ENCODE measurements around the gene BSN. TPM values are rescaled to one million over a fixed set of nuclear protein-coding genes. Genes with fewer than 3 reads are reported as not detected.

BSN gene
- under 0.01 and 0.46 TPM in 2 replicates for total RNA-seq

- no peak for DNase-seq (ENCODE audit: low read depth)
- TF ChIP-seq CTCF (conservative IDR thresholded peaks at IDR 0.05; ENCODE audit: low read depth, low read length) = no peak
Measured at GRCh38 chr3:49553692-49554632, at the start of gene BSN. BSN (plus strand) TSS chr3:49554477; CDS start chr3:49554603, 126 bp downstream.

GRCh38 chr3:49506906-49507305 is 47.4 kb upstream of the BSN start:
- TF ChIP-seq CTCF (conservative IDR thresholded peaks at IDR 0.05; ENCODE audit: low read depth, low read length) = no peak
- no peak for DNase-seq (ENCODE audit: low read depth)
- no peak overlapping the region for H3K4me3 ChIP-seq (ENCODE audit: low read depth, low read length)

More at GRCh38 chr3:49553692-49554632, at the start of gene BSN:
- peak within 1 kb of the TSS; percentile 60 for H3K4me3 ChIP-seq (ENCODE audit: low read depth, low read length)

GRCh38 chr3:49509028-49509561 is 45.2 kb upstream of the BSN start:
- no peak for DNase-seq (ENCODE audit: low read depth)
- no peak for TF ChIP-seq CTCF (conservative IDR thresholded peaks at IDR 0.05; ENCODE audit: low read depth, low read length)
- H3K4me3 ChIP-seq (ENCODE audit: low read depth, low read length) = no peak overlapping the region

- TF ChIP-seq CTCF (conservative IDR thresholded peaks at IDR 0.05; ENCODE audit: low read depth, low read length) = no peak
- no peak overlapping the region for H3K4me3 ChIP-seq (ENCODE audit: low read depth, low read length)
Measured at GRCh38 chr3:49511639-49512038, 42.6 kb upstream of the BSN start.

GRCh38 chr3:49512781-49513355 is 41.4 kb upstream of the BSN start:
- DNase-seq (ENCODE audit: low read depth) = no peak
- no peak for TF ChIP-seq CTCF (conservative IDR thresholded peaks at IDR 0.05; ENCODE audit: low read depth, low read length)
- no peak overlapping the region for H3K4me3 ChIP-seq (ENCODE audit: low read depth, low read length)

More at GRCh38 chr3:49511639-49512038, 42.6 kb upstream of the BSN start:
- no peak for DNase-seq (ENCODE audit: low read depth)

GRCh38 chr3:49513494-49514124 is 40.7 kb upstream of the BSN start:
- H3K4me3 ChIP-seq (ENCODE audit: low read depth, low read length) = no peak overlapping the region
- no peak for DNase-seq (ENCODE audit: low read depth)
- TF ChIP-seq CTCF (conservative IDR thresholded peaks at IDR 0.05; ENCODE audit: low read depth, low read length) = no peak

Measured in epithelial cell of proximal tubule (primary cell).